SK-N-SH treated with all-trans-retinoic acid at 6 μM for 48 hours (cell line): ENCODE results near the gene PPP6C.

ENCODE experiments used
- CREB5 ChIP-seq: fragments of 250-450 bp; sonication (Bioruptor Pico); IDR thresholded peaks from 2 replicates; pipeline ENCODE4 v1.5.1; 2020; ENCODE audit warnings: low read depth, mild to moderate bottlenecking, moderate library complexity
- ISL1 ChIP-seq: fragments of 250-450 bp; sonication (Bioruptor Pico); IDR thresholded peaks from 2 replicates; pipeline ENCODE4 v2.1.2; 2022; ENCODE audit warnings: mild to moderate bottlenecking, moderate library complexity
- RARB ChIP-seq: fragments of 250-450 bp; sonication (Bioruptor Pico); IDR thresholded peaks from 2 replicates; pipeline ENCODE4 v1.8.0; 2021; ENCODE audit warnings: mild to moderate bottlenecking, moderate library complexity
- ZNF8 ChIP-seq: fragments of 450-650 bp; formaldehyde crosslinking; IDR thresholded peaks from 2 replicates; pipeline ENCODE4 v1.5.0; 2020; ENCODE audit warnings: mild to moderate bottlenecking, moderate library complexity

- TF ChIP-seq CREB5 (CRISPR knock-in tag) (no peak), RARB (CRISPR knock-in tag) (no peak), ZNF8 (no peak), ISL1 (CRISPR knock-in tag) (no peak)
Measured at GRCh38 chr9:125161284-125161918, 28.2 kb downstream of the PPP6C start.
